GM12873 (cell line): Measurements from ENCODE around the gene ZFP91.

Source experiments
- CTCF ChIP-seq: IDR thresholded peaks from 2 replicates; pipeline ENCODE4 v1.5.1; 2012; ENCODE audit warnings: low read depth, mild to moderate bottlenecking, moderate library complexity, low read length, control low read depth; ENCODE audit not compliant: insufficient read depth; ENCODE audit errors: missing control alignments

Gene ZFP91

GRCh38 chr11:58577555-58578135 is 1.2 kb upstream of the ZFP91 start:
- no peak for TF ChIP-seq CTCF

- TF ChIP-seq CTCF = no peak
These were observed 678 bp upstream of the ZFP91 start for GRCh38 chr11:58578136-58578634.

- TF ChIP-seq CTCF = peak; percentile 91
These were observed 598 bp downstream of the ZFP91 start for GRCh38 chr11:58579192-58580129.

- no peak for TF ChIP-seq CTCF
These were observed 1.4 kb downstream of the ZFP91 start for GRCh38 chr11:58580311-58580710.

GRCh38 chr11:58582437-58582836 is 3.6 kb downstream of the ZFP91 start:
- TF ChIP-seq CTCF = no peak

GRCh38 chr11:58586998-58587397 is 8.1 kb downstream of the ZFP91 start:
- no peak for TF ChIP-seq CTCF

GRCh38 chr11:58591659-58592058 is 12.8 kb downstream of the ZFP91 start:
- TF ChIP-seq CTCF = no peak
